HUES48 (cell line): ENCODE measurements around the gene RRP7A.
"Not testable (repeated sequence)": the region's sequence is repeated elsewhere in the genome, so short reads cannot be mapped to it uniquely, and the experiment has no call there.

ENCODE experiments used
- H3K27ac ChIP-seq: one replicate; pipeline ENCODE4 v1.7.0; 2013; ENCODE audit warnings: low read depth, low read length, inconsistent platforms
- H3K27me3 ChIP-seq: 2 replicates; pipeline ENCODE4 v1.6.1; 2013; ENCODE audit warnings: mild to moderate bottlenecking, low read length; ENCODE audit not compliant: control insufficient read depth, insufficient read depth
- H3K36me3 ChIP-seq: 2 replicates; pipeline ENCODE4 v1.6.1; 2013; ENCODE audit warnings: low read length; ENCODE audit not compliant: control insufficient read depth, insufficient read depth
- H3K4me1 ChIP-seq: 2 replicates; pipeline ENCODE4 v1.6.1; 2013; ENCODE audit warnings: mild to moderate bottlenecking, low read length; ENCODE audit not compliant: control insufficient read depth, insufficient read depth
- H3K4me3 ChIP-seq: 2 replicates; pipeline ENCODE4 v1.5.1; 2013; ENCODE audit warnings: mild to moderate bottlenecking, low read depth, low read length
- H3K9ac ChIP-seq: 2 replicates; pipeline ENCODE4 v1.6.1; 2013; ENCODE audit warnings: mild to moderate bottlenecking, low read depth, low read length, moderate library complexity
- H3K9me3 ChIP-seq: 2 replicates; pipeline ENCODE4 v1.6.1; 2013; ENCODE audit warnings: low read length; ENCODE audit not compliant: control insufficient read depth, insufficient read depth

The RRP7A gene

GRCh38 chr22:42493393-42493792 lies 26.2 kb downstream of the RRP7A start:
- no peaks in the 10 kb centered on the region for H3K9me3 ChIP-seq
- H3K27ac ChIP-seq: peak overlapping the region; percentile 14
- peaks cover 10% of the 10 kb centered on the region for H3K4me1 ChIP-seq
- no peaks in the 10 kb centered on the region for H3K27me3 ChIP-seq
- no peaks in the 10 kb centered on the region for H3K36me3 ChIP-seq
- H3K4me3 ChIP-seq: no peak overlapping the region
- H3K9ac ChIP-seq: no peak overlapping the region

- Histone ChIP-seq H3K27me3 (no peaks in the 10 kb centered on the region), H3K9ac (no peak overlapping the region), H3K9me3 (no peaks in the 10 kb centered on the region), H3K27ac (no peak overlapping the region), H3K36me3 (no peaks in the 10 kb centered on the region), H3K4me1 (peaks cover 8% of the 10 kb centered on the region; the same call in 1 of the 2 replicates), H3K4me3 (no peak overlapping the region)
Measured at GRCh38 chr22:42492323-42492690, 27.3 kb downstream of the RRP7A start.

GRCh38 chr22:42490243-42490832 lies 29.3 kb downstream of the RRP7A start:
- H3K4me1 ChIP-seq: peaks cover 8% of the 10 kb centered on the region; the same call in 1 of the 2 replicates

GRCh38 chr22:42489000-42489399 lies 30.6 kb downstream of the RRP7A start:
- Histone ChIP-seq H3K9me3 (no peaks in the 10 kb centered on the region), H3K4me3 (no peak overlapping the region), H3K36me3 (no peaks in the 10 kb centered on the region), H3K27me3 (no peaks in the 10 kb centered on the region), H3K27ac (no peak overlapping the region), H3K9ac (no peak overlapping the region), H3K4me1 (peaks cover 4% of the 10 kb centered on the region; the same call in 1 of the 2 replicates)

More at GRCh38 chr22:42490243-42490832, 29.3 kb downstream of the RRP7A start:
- H3K27me3 ChIP-seq: no peaks in the 10 kb centered on the region
- no peak overlapping the region for H3K4me3 ChIP-seq
- H3K9me3 ChIP-seq: no peaks in the 10 kb centered on the region
- H3K9ac ChIP-seq: no peak overlapping the region
- peak overlapping the region; percentile 64 for H3K27ac ChIP-seq
- no peaks in the 10 kb centered on the region for H3K36me3 ChIP-seq

GRCh38 chr22:42484506-42484905 lies 35.1 kb downstream of the RRP7A start:
- Histone ChIP-seq H3K36me3 (no peaks in the 10 kb centered on the region), H3K27me3 (no peaks in the 10 kb centered on the region)

GRCh38 chr22:42483610-42484223 lies 35.9 kb downstream of the RRP7A start:
- not testable (repeated sequence) for H3K36me3 ChIP-seq, H3K27ac ChIP-seq, H3K4me1 ChIP-seq, H3K9me3 ChIP-seq, H3K4me3 ChIP-seq, H3K27me3 ChIP-seq, H3K9ac ChIP-seq

More at GRCh38 chr22:42484506-42484905, 35.1 kb downstream of the RRP7A start:
- Histone ChIP-seq H3K4me1 (no peaks in the 10 kb centered on the region), H3K4me3 (no peak overlapping the region), H3K27ac (no peak overlapping the region), H3K9me3 (no peaks in the 10 kb centered on the region), H3K9ac (no peak overlapping the region)

GRCh38 chr22:42475122-42475521 lies 44.5 kb downstream of the RRP7A start:
- Histone ChIP-seq H3K9me3 (no peaks in the 10 kb centered on the region), H3K4me1 (0 out of 2 replicates have a peak, but pooled peaks cover 3% of the 10 kb centered on the region), H3K4me3 (no peak overlapping the region), H3K27ac (no peak overlapping the region), H3K36me3 (no peaks in the 10 kb centered on the region), H3K27me3 (no peaks in the 10 kb centered on the region), H3K9ac (no peak overlapping the region)

GRCh38 chr22:42473484-42474193 lies 46.0 kb downstream of the RRP7A start:
- no peaks in the 10 kb centered on the region for H3K27me3 ChIP-seq
- H3K4me3 ChIP-seq: no peak overlapping the region
- no peak overlapping the region for H3K9ac ChIP-seq
- no peaks in the 10 kb centered on the region for H3K4me1 ChIP-seq
- no peak overlapping the region for H3K27ac ChIP-seq
- H3K36me3 ChIP-seq: no peaks in the 10 kb centered on the region
- no peaks in the 10 kb centered on the region for H3K9me3 ChIP-seq

- no peaks in the 10 kb centered on the region for H3K9me3 ChIP-seq
- H3K27me3 ChIP-seq: no peaks in the 10 kb centered on the region
- no peaks in the 10 kb centered on the region for H3K4me1 ChIP-seq
- no peak overlapping the region for H3K27ac ChIP-seq
- no peaks in the 10 kb centered on the region for H3K36me3 ChIP-seq
- no peak overlapping the region for H3K4me3 ChIP-seq
- no peak overlapping the region for H3K9ac ChIP-seq
Measured at GRCh38 chr22:42472671-42473070, 46.9 kb downstream of the RRP7A start.

- H3K27me3 ChIP-seq: no peaks in the 10 kb centered on the region
- no peaks in the 10 kb centered on the region for H3K9me3 ChIP-seq
- no peaks in the 10 kb centered on the region for H3K4me1 ChIP-seq
- no peaks in the 10 kb centered on the region for H3K36me3 ChIP-seq
- H3K27ac ChIP-seq: no peak overlapping the region
- H3K4me3 ChIP-seq: no peak overlapping the region
- H3K9ac ChIP-seq: no peak overlapping the region
Measured at GRCh38 chr22:42471441-42471840, 48.2 kb downstream of the RRP7A start.
